GM23338 (cell line): ENCODE data around the gene PTPRA. TPM values are rescaled to one million over a fixed set of nuclear protein-coding genes. Genes with fewer than 3 reads are reported as not detected.

Source experiments
- ATAC-seq: fragments of 200-7000 bp; cut with Tn5 transposase; 3 replicates; pipeline ENCODE4 v1.9.1; 2020
- DNase-seq: peaks from one replicate; pipeline ENCODE4 v3.0.0-alpha.2; 2015; ENCODE audit warnings: low spot score
- H2AFZ ChIP-seq: fragments of 200-600 bp; sonication (generic); 2 replicates; pipeline ENCODE4 v1.8.0; 2016; ENCODE audit warnings: antibody characterized with exemption, mild to moderate bottlenecking, moderate library complexity
- H3F3A ChIP-seq: fragments of 200-600 bp; sonication (generic); replicated peaks from 2 replicates; pipeline ENCODE4 v1.8.0; 2017; ENCODE audit warnings: antibody characterized with exemption, mixed run types, low read depth
- H3K27ac ChIP-seq: fragments of 200-600 bp; sonication (generic); 2 replicates; pipeline ENCODE4 v1.6.1; 2016; ENCODE audit warnings: low read depth
- H3K27me3 ChIP-seq: fragments of 200-600 bp; sonication (generic); 2 replicates; pipeline ENCODE4 v1.8.0; 2016; ENCODE audit warnings: mild to moderate bottlenecking, mixed run types, moderate library complexity; ENCODE audit not compliant: insufficient read depth
- H3K36me3 ChIP-seq: fragments of 200-600 bp; sonication (generic); 2 replicates; pipeline ENCODE4 v1.8.0; 2016; ENCODE audit warnings: mild to moderate bottlenecking; ENCODE audit not compliant: insufficient read depth
- H3K4me1 ChIP-seq: fragments of 200-600 bp; sonication (generic); 2 replicates; pipeline ENCODE4 v1.8.0; 2016; ENCODE audit warnings: mild to moderate bottlenecking, moderate library complexity; ENCODE audit not compliant: insufficient read depth
- H3K4me2 ChIP-seq: fragments of 200-600 bp; sonication (generic); 2 replicates; pipeline ENCODE4 v1.7.1; 2017; ENCODE audit warnings: mixed run types
- H3K4me3 ChIP-seq: fragments of 200-600 bp; sonication (generic); 2 replicates; pipeline ENCODE4 v1.6.1; 2016; ENCODE audit warnings: mixed run types
- H3K79me2 ChIP-seq: fragments of 200-600 bp; sonication (generic); replicated peaks from 2 replicates; pipeline ENCODE4 v1.8.0; 2017; ENCODE audit warnings: mild to moderate bottlenecking; ENCODE audit not compliant: insufficient read depth
- H3K9me2 ChIP-seq: fragments of 200-600 bp; sonication (generic); 2 replicates; pipeline ENCODE4 v1.8.0; 2017; ENCODE audit not compliant: insufficient read depth
- H4K20me1 ChIP-seq: fragments of 200-600 bp; sonication (generic); replicated peaks from 2 replicates; pipeline ENCODE4 v1.8.0; 2017; ENCODE audit warnings: mild to moderate bottlenecking; ENCODE audit not compliant: insufficient read depth
- H3K27ac Mint-ChIP-seq: 2 replicates; pipeline ENCODE4 v1.8.0; 2020; ENCODE audit warnings: inconsistent platforms, mild to moderate bottlenecking, moderate library complexity, mixed read lengths
- H3K27me3 Mint-ChIP-seq: 3 replicates; pipeline ENCODE4 v1.8.0; 2022; ENCODE audit warnings: low read depth, mild to moderate bottlenecking, moderate library complexity, mixed read lengths, inconsistent platforms; ENCODE audit not compliant: insufficient read depth, poor library complexity
- H3K36me3 Mint-ChIP-seq: 3 replicates; pipeline ENCODE4 v1.8.0; 2021; ENCODE audit warnings: low read depth, mild to moderate bottlenecking, inconsistent platforms, moderate library complexity, mixed read lengths
- H3K4me1 Mint-ChIP-seq: 3 replicates; pipeline ENCODE4 v1.8.0; 2020; ENCODE audit warnings: mild to moderate bottlenecking, inconsistent platforms, mixed read lengths
- H3K4me3 Mint-ChIP-seq: 3 replicates; pipeline ENCODE4 v1.8.0; 2021; ENCODE audit warnings: moderate library complexity, mild to moderate bottlenecking, inconsistent platforms, mixed read lengths
- H3K9me3 Mint-ChIP-seq: 3 replicates; pipeline ENCODE4 v1.8.0; 2020; ENCODE audit warnings: moderate library complexity, mild to moderate bottlenecking, inconsistent platforms, mixed read lengths
- CREB1 ChIP-seq: fragments of 250-450 bp; sonication (Bioruptor Pico); IDR thresholded peaks from 2 replicates; pipeline ENCODE4 v1.5.0; 2020; ENCODE audit warnings: low read depth, mild to moderate bottlenecking, moderate library complexity
- CTCF ChIP-seq, 2 experiments: fragments of 200-600 bp in 1 of 2; sonication (generic) in 1 of 2; conservative IDR thresholded peaks; 2 replicates each; pipeline versions ENCODE4 v1.5.1 to v1.6.1; 2016 to 2017; ENCODE audit warnings: antibody characterized with exemption in 2 of 2, low read depth in 2 of 2, mild to moderate bottlenecking in 2 of 2, moderate library complexity in 1 of 2
- EZH2 ChIP-seq: fragments of 200-600 bp; sonication (generic); IDR thresholded peaks from one replicate; pipeline ENCODE4 v1.8.0; 2017; ENCODE audit warnings: antibody characterized with exemption, mild to moderate bottlenecking, low read depth; ENCODE audit not compliant: unreplicated experiment
- EZH2phosphoT487 ChIP-seq: fragments of 200-600 bp; sonication (generic); IDR thresholded peaks from one replicate; pipeline ENCODE4 v1.8.1; 2018; ENCODE audit warnings: antibody characterized with exemption; ENCODE audit not compliant: unreplicated experiment
- JUNB ChIP-seq: IDR thresholded peaks from one replicate; pipeline ENCODE4 v1.6.1; 2016; ENCODE audit warnings: antibody characterized with exemption; ENCODE audit not compliant: unreplicated experiment
- POLR2AphosphoS5 ChIP-seq: IDR thresholded peaks from 2 replicates; pipeline ENCODE4 v1.6.1; 2016; ENCODE audit warnings: antibody characterized with exemption, low read depth
- STAT1 ChIP-seq: IDR thresholded peaks from one replicate; pipeline ENCODE4 v1.6.1; 2016; ENCODE audit warnings: antibody characterized with exemption; ENCODE audit not compliant: unreplicated experiment
- ZNF114 ChIP-seq: fragments of 250-450 bp; sonication (Bioruptor Pico); IDR thresholded peaks from 2 replicates; pipeline ENCODE4 v1.5.0; 2020; ENCODE audit warnings: mild to moderate bottlenecking, moderate library complexity
- ZNF331 ChIP-seq: fragments of 250-450 bp; sonication (Bioruptor Pico); IDR thresholded peaks from 2 replicates; pipeline ENCODE4 v1.5.0; 2020; ENCODE audit warnings: low read depth, mild to moderate bottlenecking, moderate library complexity
- polyA plus RNA-seq: library from polyadenylated mRNA; unstranded; fragments of >200 nt; fragmentation: Nextera tagmentation; extraction: Ambion mirVana; gene quantifications from 2 replicates; pipeline ENCODE4 v1.2.1, GENCODE V29; 2016
- total RNA-seq: library from RNA; depleted of rRNA; stranded (reverse); fragments of >200 nt; shearing (Covaris generic); gene quantifications from 2 replicates; pipeline ENCODE4 v1.2.3, GENCODE V29; 2014
- TF ChIP-seq, protein P1 (sequence below): IDR thresholded peaks from one replicate; pipeline ENCODE4 v1.6.1; 2018; ENCODE audit warnings: antibody characterized with exemption; ENCODE audit not compliant: unreplicated experiment
- TF ChIP-seq, protein P2 (sequence below): fragments of 250-450 bp; sonication (Bioruptor Pico); IDR thresholded peaks from 2 replicates; pipeline ENCODE4 v1.5.0; 2020; ENCODE audit warnings: mild to moderate bottlenecking, moderate library complexity

PTPRA gene
- total and polyA plus RNA-seq, 2 experiments from 2014 or later: 37.8 to 39.3 TPM

DNA sequence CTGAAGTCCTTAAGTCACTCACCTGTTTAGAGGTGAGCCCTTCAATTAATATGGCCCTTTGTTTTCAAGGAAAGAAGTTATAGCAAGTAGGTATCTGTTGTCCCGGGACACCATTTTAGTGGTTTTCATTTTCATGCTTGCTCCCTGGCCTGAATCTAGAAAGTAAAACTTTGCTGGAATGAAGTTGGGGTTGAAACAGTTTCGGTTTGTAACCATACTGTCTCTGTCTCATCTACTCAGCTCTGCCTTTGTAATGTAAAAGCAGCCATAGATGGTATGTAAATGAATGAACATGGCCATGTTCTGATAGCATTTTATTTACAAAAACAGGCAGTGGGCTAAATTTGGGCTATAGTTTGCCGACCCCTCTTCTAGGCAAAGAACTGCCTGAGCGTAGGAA lies 105.2 kb downstream of the PTPRA start (continued):
- no peak for TF ChIP-seq CTCF (conservative IDR thresholded peaks at IDR 0.05; ENCODE audit: low read depth in 2 of 2)
- no peak for TF ChIP-seq EZH2
- TF ChIP-seq EZH2phosphoT487: no peak
- no peak for TF ChIP-seq CREB1 (CRISPR knock-in tag)
- TF ChIP-seq ZNF114 (CRISPR knock-in tag): no peak

DNA sequence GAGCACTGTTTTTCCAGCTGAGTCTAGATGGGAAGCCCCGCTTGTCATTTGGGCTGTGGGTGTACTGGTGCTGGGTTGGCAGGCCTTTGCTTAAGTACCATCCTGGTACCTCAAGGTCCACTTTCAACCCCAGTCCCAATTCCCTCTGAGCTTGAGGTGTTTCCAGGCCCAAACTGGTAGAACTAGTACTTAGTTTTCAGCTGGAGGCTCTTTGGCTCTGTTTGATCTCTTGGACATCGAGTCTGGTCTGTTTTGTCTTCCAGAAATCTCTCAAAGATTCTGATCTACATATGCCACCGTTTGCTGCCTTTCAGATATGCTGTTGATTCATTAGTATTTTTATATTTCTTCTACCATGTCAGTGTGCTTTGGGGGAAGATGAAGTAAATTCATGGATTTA lies 108.4 kb downstream of the PTPRA start:
- Mint-ChIP-seq H3K4me1 (peaks cover 8% of the 10 kb centered on the region), H3K9me3 (no peaks in the 10 kb centered on the region), H3K27ac (no peak overlapping the region), H3K4me3 (no peak overlapping the region), H3K27me3 (no peaks in the 10 kb centered on the region), H3K36me3 (peaks cover 2% of the 10 kb centered on the region; the same call in 1 of the 3 replicates)
- no peaks in the 10 kb centered on the region for H3K9me2 ChIP-seq
- H3K27ac ChIP-seq: no peak overlapping the region
- H3K4me1 ChIP-seq: no peaks in the 10 kb centered on the region
- H3F3A ChIP-seq: no peaks in the 10 kb centered on the region
- no peak overlapping the region for H3K4me3 ChIP-seq
- H4K20me1 ChIP-seq: peaks cover 10% of the 10 kb centered on the region
- no peak overlapping the region for H3K4me2 ChIP-seq
- H3K79me2 ChIP-seq: peaks cover 6% of the 10 kb centered on the region
- no peak overlapping the region for H2AFZ ChIP-seq
- no peak for ATAC-seq
- DNase-seq: no peak
- no peaks in the 10 kb centered on the region for H3K27me3 ChIP-seq
- 0 out of 2 replicates have a peak, but pooled peaks cover 3% of the 10 kb centered on the region for H3K36me3 ChIP-seq
- TF ChIP-seq ZNF331: no peak
- TF ChIP-seq EZH2phosphoT487: no peak
- TF ChIP-seq STAT1: no peak
- TF ChIP-seq, protein P1, sequence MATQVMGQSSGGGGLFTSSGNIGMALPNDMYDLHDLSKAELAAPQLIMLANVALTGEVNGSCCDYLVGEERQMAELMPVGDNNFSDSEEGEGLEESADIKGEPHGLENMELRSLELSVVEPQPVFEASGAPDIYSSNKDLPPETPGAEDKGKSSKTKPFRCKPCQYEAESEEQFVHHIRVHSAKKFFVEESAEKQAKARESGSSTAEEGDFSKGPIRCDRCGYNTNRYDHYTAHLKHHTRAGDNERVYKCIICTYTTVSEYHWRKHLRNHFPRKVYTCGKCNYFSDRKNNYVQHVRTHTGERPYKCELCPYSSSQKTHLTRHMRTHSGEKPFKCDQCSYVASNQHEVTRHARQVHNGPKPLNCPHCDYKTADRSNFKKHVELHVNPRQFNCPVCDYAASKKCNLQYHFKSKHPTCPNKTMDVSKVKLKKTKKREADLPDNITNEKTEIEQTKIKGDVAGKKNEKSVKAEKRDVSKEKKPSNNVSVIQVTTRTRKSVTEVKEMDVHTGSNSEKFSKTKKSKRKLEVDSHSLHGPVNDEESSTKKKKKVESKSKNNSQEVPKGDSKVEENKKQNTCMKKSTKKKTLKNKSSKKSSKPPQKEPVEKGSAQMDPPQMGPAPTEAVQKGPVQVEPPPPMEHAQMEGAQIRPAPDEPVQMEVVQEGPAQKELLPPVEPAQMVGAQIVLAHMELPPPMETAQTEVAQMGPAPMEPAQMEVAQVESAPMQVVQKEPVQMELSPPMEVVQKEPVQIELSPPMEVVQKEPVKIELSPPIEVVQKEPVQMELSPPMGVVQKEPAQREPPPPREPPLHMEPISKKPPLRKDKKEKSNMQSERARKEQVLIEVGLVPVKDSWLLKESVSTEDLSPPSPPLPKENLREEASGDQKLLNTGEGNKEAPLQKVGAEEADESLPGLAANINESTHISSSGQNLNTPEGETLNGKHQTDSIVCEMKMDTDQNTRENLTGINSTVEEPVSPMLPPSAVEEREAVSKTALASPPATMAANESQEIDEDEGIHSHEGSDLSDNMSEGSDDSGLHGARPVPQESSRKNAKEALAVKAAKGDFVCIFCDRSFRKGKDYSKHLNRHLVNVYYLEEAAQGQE: no peak
- TF ChIP-seq, protein P2, sequence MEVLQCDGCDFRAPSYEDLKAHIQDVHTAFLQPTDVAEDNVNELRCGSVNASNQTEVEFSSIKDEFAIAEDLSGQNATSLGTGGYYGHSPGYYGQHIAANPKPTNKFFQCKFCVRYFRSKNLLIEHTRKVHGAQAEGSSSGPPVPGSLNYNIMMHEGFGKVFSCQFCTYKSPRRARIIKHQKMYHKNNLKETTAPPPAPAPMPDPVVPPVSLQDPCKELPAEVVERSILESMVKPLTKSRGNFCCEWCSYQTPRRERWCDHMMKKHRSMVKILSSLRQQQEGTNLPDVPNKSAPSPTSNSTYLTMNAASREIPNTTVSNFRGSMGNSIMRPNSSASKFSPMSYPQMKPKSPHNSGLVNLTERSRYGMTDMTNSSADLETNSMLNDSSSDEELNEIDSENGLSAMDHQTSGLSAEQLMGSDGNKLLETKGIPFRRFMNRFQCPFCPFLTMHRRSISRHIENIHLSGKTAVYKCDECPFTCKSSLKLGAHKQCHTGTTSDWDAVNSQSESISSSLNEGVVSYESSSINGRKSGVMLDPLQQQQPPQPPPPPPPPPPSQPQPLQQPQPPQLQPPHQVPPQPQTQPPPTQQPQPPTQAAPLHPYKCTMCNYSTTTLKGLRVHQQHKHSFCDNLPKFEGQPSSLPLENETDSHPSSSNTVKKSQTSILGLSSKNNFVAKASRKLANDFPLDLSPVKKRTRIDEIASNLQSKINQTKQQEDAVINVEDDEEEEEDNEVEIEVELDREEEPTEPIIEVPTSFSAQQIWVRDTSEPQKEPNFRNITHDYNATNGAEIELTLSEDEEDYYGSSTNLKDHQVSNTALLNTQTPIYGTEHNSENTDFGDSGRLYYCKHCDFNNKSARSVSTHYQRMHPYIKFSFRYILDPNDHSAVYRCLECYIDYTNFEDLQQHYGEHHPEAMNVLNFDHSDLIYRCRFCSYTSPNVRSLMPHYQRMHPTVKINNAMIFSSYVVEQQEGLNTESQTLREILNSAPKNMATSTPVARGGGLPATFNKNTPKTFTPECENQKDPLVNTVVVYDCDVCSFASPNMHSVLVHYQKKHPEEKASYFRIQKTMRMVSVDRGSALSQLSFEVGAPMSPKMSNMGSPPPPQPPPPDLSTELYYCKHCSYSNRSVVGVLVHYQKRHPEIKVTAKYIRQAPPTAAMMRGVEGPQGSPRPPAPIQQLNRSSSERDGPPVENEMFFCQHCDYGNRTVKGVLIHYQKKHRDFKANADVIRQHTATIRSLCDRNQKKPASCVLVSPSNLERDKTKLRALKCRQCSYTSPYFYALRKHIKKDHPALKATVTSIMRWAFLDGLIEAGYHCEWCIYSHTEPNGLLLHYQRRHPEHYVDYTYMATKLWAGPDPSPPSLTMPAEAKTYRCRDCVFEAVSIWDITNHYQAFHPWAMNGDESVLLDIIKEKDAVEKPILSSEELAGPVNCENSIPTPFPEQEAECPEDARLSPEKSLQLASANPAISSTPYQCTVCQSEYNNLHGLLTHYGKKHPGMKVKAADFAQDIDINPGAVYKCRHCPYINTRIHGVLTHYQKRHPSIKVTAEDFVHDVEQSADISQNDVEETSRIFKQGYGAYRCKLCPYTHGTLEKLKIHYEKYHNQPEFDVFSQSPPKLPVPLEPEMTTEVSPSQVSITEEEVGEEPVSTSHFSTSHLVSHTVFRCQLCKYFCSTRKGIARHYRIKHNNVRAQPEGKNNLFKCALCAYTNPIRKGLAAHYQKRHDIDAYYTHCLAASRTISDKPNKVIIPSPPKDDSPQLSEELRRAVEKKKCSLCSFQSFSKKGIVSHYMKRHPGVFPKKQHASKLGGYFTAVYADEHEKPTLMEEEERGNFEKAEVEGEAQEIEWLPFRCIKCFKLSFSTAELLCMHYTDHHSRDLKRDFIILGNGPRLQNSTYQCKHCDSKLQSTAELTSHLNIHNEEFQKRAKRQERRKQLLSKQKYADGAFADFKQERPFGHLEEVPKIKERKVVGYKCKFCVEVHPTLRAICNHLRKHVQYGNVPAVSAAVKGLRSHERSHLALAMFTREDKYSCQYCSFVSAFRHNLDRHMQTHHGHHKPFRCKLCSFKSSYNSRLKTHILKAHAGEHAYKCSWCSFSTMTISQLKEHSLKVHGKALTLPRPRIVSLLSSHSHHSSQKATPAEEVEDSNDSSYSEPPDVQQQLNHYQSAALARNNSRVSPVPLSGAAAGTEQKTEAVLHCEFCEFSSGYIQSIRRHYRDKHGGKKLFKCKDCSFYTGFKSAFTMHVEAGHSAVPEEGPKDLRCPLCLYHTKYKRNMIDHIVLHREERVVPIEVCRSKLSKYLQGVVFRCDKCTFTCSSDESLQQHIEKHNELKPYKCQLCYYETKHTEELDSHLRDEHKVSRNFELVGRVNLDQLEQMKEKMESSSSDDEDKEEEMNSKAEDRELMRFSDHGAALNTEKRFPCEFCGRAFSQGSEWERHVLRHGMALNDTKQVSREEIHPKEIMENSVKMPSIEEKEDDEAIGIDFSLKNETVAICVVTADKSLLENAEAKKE (CRISPR knock-in tag): no peak
- TF ChIP-seq POLR2AphosphoS5: no peak
- TF ChIP-seq ZNF114 (CRISPR knock-in tag): no peak
- TF ChIP-seq CTCF (conservative IDR thresholded peaks at IDR 0.05; ENCODE audit: low read depth in 2 of 2): no peak
- no peak for TF ChIP-seq JUNB
- no peak for TF ChIP-seq CREB1 (CRISPR knock-in tag)
